IPS-15b (cell line): ENCODE measurements around the gene CCL27.

ENCODE experiments used
- H3K27me3 ChIP-seq: one replicate; pipeline ENCODE4 v1.6.1; 2013; ENCODE audit warnings: low read length; ENCODE audit not compliant: control insufficient read depth, insufficient read depth
- H3K36me3 ChIP-seq: one replicate; pipeline ENCODE4 v1.6.1; 2013; ENCODE audit warnings: low read length; ENCODE audit not compliant: control insufficient read depth, insufficient read depth
- H3K4me1 ChIP-seq: one replicate; pipeline ENCODE4 v1.6.1; 2013; ENCODE audit warnings: mild to moderate bottlenecking, low read length; ENCODE audit not compliant: control insufficient read depth, insufficient read depth
- H3K4me3 ChIP-seq: one replicate; pipeline ENCODE4 v1.5.1; 2013; ENCODE audit warnings: low read depth, low read length
- H3K9ac ChIP-seq: one replicate; pipeline ENCODE4 v1.6.1; 2013; ENCODE audit warnings: low read depth, mild to moderate bottlenecking, low read length
- H3K9me3 ChIP-seq: one replicate; pipeline ENCODE4 v1.6.1; 2013; ENCODE audit warnings: mild to moderate bottlenecking, low read length; ENCODE audit not compliant: control insufficient read depth, insufficient read depth

The CCL27 gene

DNA sequence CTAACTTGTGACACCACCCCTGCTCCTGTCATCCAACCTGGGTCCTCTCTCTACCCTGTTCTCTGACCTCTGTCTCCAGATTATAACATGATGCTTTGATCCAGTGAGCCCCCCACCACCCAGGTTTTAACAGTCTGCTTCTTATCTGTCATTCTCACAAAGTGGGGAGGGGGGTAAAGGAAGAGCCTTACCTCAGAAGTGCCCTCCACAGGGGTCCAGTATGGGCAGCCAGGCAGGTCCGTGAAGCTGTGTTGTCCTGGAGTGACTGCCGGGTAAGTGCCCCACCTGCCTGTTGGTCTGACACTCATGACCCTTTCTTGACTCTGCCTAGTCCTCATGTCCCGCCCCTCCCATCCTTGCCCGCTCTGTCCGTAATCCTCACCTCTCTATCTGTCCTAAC is 7.1 kb downstream of the CCL27 start:
- no peak overlapping the region for H3K9ac ChIP-seq
- no peak overlapping the region for H3K4me3 ChIP-seq
- H3K9me3 ChIP-seq, result no peaks in the 10 kb centered on the region
- H3K36me3 ChIP-seq, result no peaks in the 10 kb centered on the region
- H3K27me3 ChIP-seq, result no peaks in the 10 kb centered on the region
- H3K4me1 ChIP-seq, result peaks cover 15% of the 10 kb centered on the region

DNA sequence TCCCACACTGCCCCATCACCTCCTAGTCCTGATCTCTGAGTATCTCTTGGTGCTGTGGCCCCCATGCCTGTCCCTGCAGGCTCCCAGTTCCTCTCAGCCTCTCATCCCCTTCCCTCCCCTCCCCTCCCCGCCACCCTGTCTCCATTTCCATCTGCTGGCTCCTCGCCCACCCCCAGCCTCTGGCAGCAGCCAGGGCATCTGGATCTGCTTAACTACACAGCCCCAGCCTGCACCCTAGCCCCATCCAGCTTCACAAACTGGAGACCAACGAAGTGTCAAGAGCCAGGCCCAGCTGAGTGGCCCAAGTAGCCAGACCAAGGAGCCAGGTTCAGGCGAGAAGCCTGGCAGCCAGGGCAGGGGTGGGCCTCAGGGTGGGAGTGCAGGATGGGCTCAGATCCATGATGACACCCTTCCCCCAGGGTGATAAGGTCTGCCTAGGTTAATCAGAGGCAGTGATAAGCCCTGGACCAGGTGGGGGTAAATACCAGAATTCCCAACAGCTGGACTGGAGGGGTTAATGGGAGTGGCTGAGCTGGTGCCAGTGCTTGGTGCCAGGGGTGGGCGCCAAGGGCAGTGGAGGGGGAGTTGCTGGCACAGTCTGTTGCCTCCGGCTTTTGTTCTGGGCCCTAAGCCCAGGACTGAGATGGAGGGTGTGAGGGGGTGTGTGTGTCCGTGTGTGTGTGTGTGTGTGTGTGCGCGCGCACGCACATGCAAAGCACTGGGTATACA is 8.0 kb downstream of the CCL27 start:
- Histone ChIP-seq H3K9ac (no peak overlapping the region), H3K9me3 (no peaks in the 10 kb centered on the region), H3K4me3 (no peak overlapping the region), H3K4me1 (peaks cover 15% of the 10 kb centered on the region), H3K36me3 (peaks cover 7% of the 10 kb centered on the region), H3K27me3 (no peaks in the 10 kb centered on the region)

DNA sequence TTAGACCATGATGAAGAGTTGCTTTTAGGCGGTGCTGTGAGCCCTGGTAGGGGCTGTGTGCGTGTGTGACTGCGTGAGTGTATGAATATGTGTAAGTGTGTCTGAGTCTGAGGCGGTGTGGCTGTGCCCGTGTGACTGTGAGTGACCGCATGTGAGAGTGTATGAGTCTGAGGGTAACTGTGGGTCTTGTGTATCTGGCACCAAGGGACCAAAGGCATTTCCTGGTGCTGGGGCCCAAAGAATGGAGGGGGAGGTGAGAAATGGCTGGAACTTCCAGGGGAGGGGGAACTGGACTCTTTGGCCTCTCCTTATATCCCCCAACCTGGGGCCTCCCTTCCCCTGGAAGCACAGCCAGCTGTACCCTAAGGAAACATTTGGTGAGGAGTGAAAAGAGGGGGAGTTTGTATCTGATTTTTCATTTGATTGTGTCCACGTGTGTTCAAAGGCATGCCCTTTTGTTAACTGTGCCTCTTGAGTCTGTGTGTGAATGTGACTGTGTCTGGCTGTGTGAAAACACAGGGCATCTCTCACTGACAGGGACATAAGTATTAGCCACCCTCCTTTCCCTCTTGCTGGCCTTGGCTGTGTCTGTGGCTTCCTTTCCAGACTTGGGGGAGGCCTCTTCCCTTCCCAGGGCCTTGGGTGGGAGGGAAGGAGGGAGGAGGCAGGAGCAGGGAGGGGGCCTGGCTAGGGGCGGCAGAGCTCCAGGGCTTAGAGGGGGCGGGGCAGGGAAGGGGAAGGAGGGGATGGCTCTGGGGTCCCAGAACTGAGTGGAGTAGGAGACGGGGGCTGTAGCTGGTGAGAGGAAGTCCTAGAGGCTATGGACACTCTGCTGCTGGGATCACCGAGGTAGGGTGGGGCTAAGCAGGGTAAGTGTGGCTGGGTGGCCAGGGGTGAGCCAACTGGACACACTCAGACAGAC is 9.0 kb downstream of the CCL27 start:
- Histone ChIP-seq H3K36me3 (peaks cover 13% of the 10 kb centered on the region), H3K27me3 (no peaks in the 10 kb centered on the region), H3K9me3 (no peaks in the 10 kb centered on the region), H3K4me3 (no peak overlapping the region), H3K9ac (no peak overlapping the region), H3K4me1 (peaks cover 15% of the 10 kb centered on the region)

DNA sequence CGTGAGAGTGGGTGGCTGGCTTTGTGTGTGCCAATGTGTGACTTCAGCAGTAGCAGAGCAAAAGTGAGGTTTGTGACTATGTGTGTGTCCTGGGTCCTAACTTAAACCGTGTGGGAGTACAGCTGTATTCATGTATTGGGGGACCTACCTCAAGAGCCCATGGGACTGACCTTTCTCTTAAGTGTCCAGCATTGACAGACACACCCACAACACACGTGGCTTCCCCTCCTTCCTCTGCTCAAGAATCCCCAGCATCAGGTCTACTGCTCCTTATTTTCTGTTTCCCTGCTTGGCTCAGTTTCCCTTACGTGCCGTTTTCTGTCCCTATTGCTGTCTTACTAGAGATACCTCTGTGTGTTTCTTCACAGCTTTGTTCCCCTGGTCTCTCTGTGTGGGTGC is 9.9 kb downstream of the CCL27 start:
- H3K27me3 ChIP-seq, result no peaks in the 10 kb centered on the region
- H3K4me3 ChIP-seq, result no peak overlapping the region
- H3K4me1 ChIP-seq, result peaks cover 19% of the 10 kb centered on the region
- H3K9me3 ChIP-seq, result no peaks in the 10 kb centered on the region
- peaks cover 13% of the 10 kb centered on the region for H3K36me3 ChIP-seq
- H3K9ac ChIP-seq, result no peak overlapping the region

DNA sequence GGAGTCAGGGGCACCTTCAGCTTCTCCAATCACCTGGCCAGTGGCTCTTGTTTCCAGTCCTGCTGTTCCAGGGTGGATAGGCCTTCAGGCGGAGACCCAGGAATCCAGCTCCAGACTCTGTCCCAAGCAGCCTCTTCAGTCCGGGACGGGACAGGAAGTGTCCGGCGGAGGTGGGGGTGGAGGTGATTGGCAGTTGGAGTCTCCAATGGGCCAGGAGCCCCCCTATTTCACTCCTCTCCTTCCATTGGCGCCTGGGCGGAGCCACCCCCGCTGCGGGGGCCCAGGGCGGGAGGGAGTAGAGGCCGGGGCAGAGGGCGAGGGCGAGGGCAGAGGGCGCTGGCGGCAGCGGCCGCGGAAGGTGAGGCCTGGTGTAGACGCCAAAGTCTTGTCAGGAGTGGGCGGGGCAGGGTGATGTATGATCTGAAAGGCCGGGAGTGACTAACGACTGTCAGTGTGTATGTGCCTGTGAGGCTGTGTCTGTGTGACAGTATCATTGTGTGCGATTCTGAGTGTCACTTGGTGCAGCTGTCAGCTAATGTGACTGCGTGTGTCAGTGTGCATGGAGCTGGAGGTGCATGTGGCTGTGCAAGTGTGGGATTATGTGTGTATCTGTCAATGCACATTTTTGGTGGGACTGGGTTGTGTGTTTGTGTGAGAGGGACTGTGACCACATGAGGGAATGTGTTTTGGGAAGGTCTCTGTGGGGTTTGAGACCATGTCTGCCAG is 10.4 kb downstream of the CCL27 start, which contains the start of gene IL11RA:
IL11RA (plus strand) TSS at position 310 of the 726 bp plus-strand sequence. CDS start 3,033 bp downstream, outside the sequence.
- Histone ChIP-seq H3K27me3 (no peaks in the 10 kb centered on the region), H3K4me3 (peak within 1 kb of the TSS; percentile 45), H3K36me3 (peaks cover 13% of the 10 kb centered on the region), H3K9me3 (no peaks in the 10 kb centered on the region), H3K9ac (peak within 1 kb of the TSS; percentile 32), H3K4me1 (peaks cover 22% of the 10 kb centered on the region)

DNA sequence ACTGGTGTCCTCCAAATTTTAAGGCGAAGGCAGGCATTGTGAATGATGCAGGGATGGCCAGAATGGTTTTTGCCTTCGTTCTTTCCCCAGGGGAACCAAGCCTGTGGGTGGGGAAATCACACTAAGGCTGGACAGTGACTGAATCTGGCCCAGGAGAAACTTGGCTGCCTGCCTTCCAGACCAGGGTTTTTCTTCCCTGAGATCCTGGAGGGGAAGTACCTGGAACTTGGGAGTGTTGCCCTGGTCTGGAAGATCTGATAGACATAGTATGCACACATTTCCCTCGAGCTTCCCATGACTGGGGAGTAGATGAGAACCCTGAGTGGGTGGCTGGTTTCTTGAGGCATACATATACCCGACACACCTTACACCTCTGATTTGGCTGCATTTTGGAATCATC is 11.1 kb downstream of the CCL27 start:
- H3K4me3 ChIP-seq, result peak overlapping the region; percentile 45
- H3K4me1 ChIP-seq, result peaks cover 22% of the 10 kb centered on the region
- peak overlapping the region; percentile 32 for H3K9ac ChIP-seq
- H3K36me3 ChIP-seq, result peaks cover 13% of the 10 kb centered on the region
- no peaks in the 10 kb centered on the region for H3K27me3 ChIP-seq
- no peaks in the 10 kb centered on the region for H3K9me3 ChIP-seq

DNA sequence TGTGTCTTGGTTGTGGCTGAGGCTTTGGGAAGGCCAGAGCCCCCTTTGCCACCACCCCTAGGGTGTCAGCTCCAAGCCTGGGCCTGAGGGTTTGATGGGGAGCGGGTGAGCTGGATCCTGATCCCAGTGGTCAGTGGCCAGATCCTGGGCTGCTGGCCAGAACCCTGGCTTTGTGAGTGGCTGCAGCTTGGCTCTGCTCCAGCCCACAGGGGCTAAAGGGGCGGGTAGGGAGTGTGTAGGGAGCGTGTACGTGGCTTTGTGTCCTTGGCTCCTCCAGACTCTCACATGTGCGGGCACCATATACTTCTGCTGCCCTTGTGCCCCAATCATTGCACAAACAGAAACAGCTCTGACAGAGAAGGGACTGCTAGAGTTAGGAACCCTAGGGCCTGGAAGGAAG is 11.6 kb downstream of the CCL27 start:
- Histone ChIP-seq H3K4me3 (peak overlapping the region; percentile 45), H3K36me3 (peaks cover 13% of the 10 kb centered on the region), H3K9ac (no peak overlapping the region), H3K27me3 (no peaks in the 10 kb centered on the region), H3K9me3 (no peaks in the 10 kb centered on the region), H3K4me1 (peaks cover 26% of the 10 kb centered on the region)

DNA sequence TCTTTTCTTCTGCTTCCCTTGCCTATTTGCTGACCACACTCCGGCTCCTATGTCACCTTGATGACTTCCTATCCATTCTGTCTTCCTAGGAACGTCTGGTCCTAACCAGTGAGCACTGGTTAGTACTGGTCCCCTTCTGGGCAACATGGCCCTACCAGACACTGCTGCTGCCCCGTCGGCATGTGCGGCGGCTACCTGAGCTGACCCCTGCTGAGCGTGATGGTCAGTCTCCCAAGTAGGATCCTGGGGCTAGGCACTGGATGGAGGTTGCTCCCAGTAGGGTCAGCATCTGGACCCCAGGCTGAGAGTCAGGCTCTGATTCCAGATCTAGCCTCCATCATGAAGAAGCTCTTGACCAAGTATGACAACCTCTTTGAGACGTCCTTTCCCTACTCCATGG is 13.8 kb downstream of the CCL27 start:
- no peaks in the 10 kb centered on the region for H3K9me3 ChIP-seq
- H3K4me3 ChIP-seq, result no peak overlapping the region
- H3K36me3 ChIP-seq, result peaks cover 13% of the 10 kb centered on the region
- H3K4me1 ChIP-seq, result peaks cover 31% of the 10 kb centered on the region
- no peak overlapping the region for H3K9ac ChIP-seq
- H3K27me3 ChIP-seq, result no peaks in the 10 kb centered on the region

DNA sequence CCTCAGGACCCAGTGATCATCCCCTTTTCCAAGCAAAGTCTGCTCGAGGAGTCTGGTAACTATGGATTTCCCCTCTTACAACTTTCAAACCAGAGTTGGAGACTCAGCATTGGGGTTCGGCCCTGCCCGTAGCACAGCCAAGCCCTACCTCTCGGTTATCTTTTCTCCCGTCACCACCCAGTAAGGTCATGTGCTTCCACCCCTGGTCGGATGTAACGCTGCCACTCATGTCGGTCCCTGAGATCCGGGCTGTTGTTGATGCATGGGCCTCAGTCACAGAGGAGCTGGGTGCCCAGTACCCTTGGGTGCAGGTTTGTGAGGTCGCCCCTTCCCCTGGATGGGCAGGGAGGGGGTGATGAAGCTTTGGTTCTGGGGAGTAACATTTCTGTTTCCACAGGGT is 14.8 kb downstream of the CCL27 start:
- H3K9me3 ChIP-seq, result no peaks in the 10 kb centered on the region
- H3K36me3 ChIP-seq, result peaks cover 13% of the 10 kb centered on the region
- H3K27me3 ChIP-seq, result no peaks in the 10 kb centered on the region
- peaks cover 29% of the 10 kb centered on the region for H3K4me1 ChIP-seq
- H3K9ac ChIP-seq, result peak overlapping the region; percentile 90
- H3K4me3 ChIP-seq, result peak overlapping the region; percentile 98

DNA sequence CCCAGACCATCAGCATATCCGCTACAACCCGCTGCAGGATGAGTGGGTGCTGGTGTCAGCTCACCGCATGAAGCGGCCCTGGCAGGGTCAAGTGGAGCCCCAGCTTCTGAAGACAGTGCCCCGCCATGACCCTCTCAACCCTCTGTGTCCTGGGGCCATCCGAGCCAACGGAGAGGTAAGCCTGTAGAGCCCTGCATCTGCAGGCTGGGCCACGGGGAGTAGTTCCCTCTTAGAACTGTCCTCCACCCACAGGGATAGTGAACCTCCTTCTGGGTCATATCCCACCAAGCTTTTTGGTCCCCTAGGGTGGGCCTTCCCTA is 15.4 kb downstream of the CCL27 start:
- Histone ChIP-seq H3K9ac (peak overlapping the region; percentile 90), H3K27me3 (no peaks in the 10 kb centered on the region), H3K4me3 (peak overlapping the region; percentile 98), H3K4me1 (peaks cover 24% of the 10 kb centered on the region), H3K9me3 (no peaks in the 10 kb centered on the region), H3K36me3 (peaks cover 13% of the 10 kb centered on the region)

DNA sequence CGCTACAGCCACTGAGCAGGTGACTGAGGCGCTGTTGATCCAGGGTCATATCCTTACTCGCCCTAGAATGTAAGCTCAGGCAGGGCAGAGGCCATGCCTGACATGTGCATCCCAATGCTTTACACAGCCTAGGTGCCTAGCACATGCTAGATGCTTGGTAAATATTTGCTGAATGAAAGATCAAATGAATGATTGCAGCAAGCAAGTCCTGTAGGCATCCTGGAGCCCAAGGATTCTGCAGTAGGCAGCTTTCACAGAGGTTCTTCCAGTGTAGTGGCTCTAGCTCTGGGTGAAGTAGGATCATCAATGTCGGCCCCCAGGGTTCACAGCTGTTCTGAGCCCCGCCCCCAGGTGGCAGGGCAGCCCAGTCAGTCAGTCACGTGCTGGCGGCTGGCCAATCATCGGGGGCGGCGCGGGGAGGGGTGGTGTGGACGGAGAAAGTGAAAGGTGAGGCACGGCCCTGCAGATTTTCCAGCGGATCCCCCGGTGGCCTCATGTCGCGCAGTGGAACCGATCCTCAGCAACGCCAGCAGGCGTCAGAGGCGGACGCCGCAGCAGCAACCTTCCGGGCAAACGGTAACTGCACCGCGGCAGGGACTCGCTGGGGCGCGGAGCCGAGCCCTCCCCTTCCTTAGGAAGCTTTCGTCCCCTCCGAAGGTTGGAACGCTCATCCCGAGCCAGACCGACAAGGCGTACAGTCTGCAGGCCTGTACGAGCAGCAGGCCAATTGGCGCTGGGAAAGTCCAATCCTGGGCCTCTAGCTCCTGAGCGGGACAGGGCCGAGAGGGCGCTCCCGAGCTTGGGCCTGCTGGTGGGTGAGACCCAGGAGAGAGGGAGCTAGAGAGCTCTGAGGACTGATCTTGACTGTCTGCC is 16.0 kb downstream of the CCL27 start, which contains the start of gene GALT:
GALT (plus strand) TSS at position 465 of the 873 bp plus-strand sequence; CDS start at position 495, 30 bp downstream.
- Histone ChIP-seq H3K36me3 (peaks cover 13% of the 10 kb centered on the region), H3K27me3 (no peaks in the 10 kb centered on the region), H3K4me3 (peak within 1 kb of the TSS; percentile 98), H3K4me1 (peaks cover 22% of the 10 kb centered on the region), H3K9ac (peak within 1 kb of the TSS; percentile 90), H3K9me3 (no peaks in the 10 kb centered on the region)
